Measurements from ENCODE around the gene GHR.

The GHR gene

DNA sequence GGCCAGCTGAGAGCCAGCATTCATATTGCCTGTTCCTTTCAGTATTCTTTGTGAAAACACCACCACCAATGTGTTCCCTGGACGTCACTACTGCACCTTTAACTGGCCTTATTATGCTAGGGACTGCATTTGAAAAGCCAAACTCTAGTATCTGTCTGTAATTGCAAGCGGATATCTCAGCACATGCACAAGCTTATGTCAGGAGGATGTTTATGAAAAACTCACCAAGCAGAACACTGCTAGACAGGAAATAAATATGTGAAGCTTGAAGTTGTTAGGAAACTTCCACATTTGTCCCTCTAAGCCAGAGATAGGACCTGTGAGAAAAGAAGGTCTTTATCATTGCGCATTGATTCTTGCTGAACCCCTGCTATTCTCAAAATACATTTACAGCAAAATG is 198.0 kb downstream of the GHR start:
- TF ChIP-seq NFIC (IDR thresholded peaks at IDR 0.05), result no peak

DNA sequence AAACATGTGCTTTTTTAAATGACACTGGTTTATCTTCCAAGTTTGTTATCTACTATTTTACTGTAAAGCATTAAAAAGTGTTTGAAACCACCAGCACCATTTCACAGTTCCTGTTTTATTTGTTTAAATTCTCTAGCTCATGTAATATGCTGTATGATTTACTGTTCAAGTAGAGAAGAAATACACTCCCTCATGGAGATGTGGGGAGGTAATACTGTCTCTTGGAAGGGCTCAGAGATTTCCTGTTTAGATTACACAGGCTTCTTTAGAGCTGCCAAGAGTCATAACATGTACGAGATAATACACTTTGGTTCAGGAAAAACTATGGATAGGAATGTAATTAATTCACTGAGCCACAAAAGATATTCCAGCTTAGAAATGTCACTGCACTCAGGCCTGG is 198.4 kb downstream of the GHR start:
- no peak for TF ChIP-seq CREB1 (IDR thresholded peaks at IDR 0.05; ENCODE audit: low read depth)
- no peak for TF ChIP-seq CEBPB (IDR thresholded peaks at IDR 0.05)
- TF ChIP-seq, protein P1, sequence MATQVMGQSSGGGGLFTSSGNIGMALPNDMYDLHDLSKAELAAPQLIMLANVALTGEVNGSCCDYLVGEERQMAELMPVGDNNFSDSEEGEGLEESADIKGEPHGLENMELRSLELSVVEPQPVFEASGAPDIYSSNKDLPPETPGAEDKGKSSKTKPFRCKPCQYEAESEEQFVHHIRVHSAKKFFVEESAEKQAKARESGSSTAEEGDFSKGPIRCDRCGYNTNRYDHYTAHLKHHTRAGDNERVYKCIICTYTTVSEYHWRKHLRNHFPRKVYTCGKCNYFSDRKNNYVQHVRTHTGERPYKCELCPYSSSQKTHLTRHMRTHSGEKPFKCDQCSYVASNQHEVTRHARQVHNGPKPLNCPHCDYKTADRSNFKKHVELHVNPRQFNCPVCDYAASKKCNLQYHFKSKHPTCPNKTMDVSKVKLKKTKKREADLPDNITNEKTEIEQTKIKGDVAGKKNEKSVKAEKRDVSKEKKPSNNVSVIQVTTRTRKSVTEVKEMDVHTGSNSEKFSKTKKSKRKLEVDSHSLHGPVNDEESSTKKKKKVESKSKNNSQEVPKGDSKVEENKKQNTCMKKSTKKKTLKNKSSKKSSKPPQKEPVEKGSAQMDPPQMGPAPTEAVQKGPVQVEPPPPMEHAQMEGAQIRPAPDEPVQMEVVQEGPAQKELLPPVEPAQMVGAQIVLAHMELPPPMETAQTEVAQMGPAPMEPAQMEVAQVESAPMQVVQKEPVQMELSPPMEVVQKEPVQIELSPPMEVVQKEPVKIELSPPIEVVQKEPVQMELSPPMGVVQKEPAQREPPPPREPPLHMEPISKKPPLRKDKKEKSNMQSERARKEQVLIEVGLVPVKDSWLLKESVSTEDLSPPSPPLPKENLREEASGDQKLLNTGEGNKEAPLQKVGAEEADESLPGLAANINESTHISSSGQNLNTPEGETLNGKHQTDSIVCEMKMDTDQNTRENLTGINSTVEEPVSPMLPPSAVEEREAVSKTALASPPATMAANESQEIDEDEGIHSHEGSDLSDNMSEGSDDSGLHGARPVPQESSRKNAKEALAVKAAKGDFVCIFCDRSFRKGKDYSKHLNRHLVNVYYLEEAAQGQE (IDR thresholded peaks at IDR 0.05; ENCODE audit: low read depth), result no peak
- TF ChIP-seq EP300 (IDR thresholded peaks at IDR 0.05; ENCODE audit: borderline replicate concordance), result no peak
- TF ChIP-seq, protein P2, sequence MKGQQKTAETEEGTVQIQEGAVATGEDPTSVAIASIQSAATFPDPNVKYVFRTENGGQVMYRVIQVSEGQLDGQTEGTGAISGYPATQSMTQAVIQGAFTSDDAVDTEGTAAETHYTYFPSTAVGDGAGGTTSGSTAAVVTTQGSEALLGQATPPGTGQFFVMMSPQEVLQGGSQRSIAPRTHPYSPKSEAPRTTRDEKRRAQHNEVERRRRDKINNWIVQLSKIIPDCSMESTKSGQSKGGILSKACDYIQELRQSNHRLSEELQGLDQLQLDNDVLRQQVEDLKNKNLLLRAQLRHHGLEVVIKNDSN (IDR thresholded peaks at IDR 0.05), result no peak
- TF ChIP-seq, protein P3, sequence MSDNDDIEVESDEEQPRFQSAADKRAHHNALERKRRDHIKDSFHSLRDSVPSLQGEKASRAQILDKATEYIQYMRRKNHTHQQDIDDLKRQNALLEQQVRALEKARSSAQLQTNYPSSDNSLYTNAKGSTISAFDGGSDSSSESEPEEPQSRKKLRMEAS (IDR thresholded peaks at IDR 0.05), result no peak
- TF ChIP-seq TAF1 (IDR thresholded peaks at IDR 0.05; ENCODE audit: low read depth), result no peak
- TF ChIP-seq RAD21 (IDR thresholded peaks at IDR 0.05; ENCODE audit: low read depth), result no peak
- no peak for TF ChIP-seq TEAD4 (IDR thresholded peaks at IDR 0.05)
- TF ChIP-seq TCF12 (IDR thresholded peaks at IDR 0.05; ENCODE audit: low read depth), result no peak
- TF ChIP-seq EGR1 (IDR thresholded peaks at IDR 0.05), result no peak
- no peak for TF ChIP-seq YY1 (IDR thresholded peaks at IDR 0.05; ENCODE audit: low read depth)

DNA sequence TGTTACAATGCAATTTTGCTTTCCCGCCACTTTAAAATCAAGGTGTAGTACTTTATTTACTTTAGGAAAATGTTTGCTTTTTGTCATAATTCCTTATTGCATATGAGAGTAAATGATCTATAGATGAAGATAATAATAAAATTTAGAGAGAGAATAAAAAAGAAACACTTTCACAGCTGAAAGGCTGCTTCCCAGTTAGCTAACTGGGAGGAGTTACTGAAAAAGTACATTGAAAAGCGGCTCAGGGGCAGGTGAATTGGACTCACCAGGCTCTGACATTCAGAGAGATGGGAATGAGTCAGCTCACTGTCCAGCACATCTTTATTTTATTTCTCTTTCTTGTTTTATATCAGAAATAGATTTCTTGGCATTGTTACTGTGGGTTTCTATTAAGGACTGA is 201.7 kb downstream of the GHR start:
- TF ChIP-seq, protein P3 (IDR thresholded peaks at IDR 0.05), result no peak
- TF ChIP-seq CREB1 (IDR thresholded peaks at IDR 0.05; ENCODE audit: low read depth) (no peak), RAD21 (IDR thresholded peaks at IDR 0.05; ENCODE audit: low read depth) (no peak), NFIC (IDR thresholded peaks at IDR 0.05) (no peak), EP300 (IDR thresholded peaks at IDR 0.05; ENCODE audit: borderline replicate concordance) (no peak), FOXM1 (IDR thresholded peaks at IDR 0.05; ENCODE audit: borderline replicate concordance, low read depth) (no peak)
- TF ChIP-seq, protein P1 (IDR thresholded peaks at IDR 0.05; ENCODE audit: low read depth), result no peak

DNA sequence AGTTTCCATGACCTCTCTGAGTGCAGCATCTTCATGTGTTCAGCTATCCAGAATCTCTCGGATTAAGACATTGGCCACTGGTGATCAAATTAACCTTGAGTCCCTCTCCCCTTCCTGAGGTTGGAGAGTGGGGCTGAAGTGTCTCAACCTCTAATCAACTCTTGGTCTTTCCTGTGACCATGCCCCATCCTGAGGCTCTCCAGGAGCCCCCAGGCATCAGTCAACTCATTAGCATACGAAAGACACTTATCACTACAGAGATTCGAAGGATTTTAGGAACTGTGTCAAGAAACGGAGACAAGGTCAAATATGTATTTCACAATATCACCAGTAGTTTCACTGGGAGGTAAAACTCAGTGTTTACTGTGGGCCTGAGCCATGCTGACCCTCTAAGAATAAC is 203.2 kb downstream of the GHR start:
- TF ChIP-seq TCF12 (IDR thresholded peaks at IDR 0.05; ENCODE audit: low read depth) (no peak), TEAD4 (IDR thresholded peaks at IDR 0.05) (no peak), TAF1 (IDR thresholded peaks at IDR 0.05; ENCODE audit: low read depth) (no peak), NFIC (IDR thresholded peaks at IDR 0.05) (no peak), YY1 (IDR thresholded peaks at IDR 0.05; ENCODE audit: low read depth) (no peak)

DNA sequence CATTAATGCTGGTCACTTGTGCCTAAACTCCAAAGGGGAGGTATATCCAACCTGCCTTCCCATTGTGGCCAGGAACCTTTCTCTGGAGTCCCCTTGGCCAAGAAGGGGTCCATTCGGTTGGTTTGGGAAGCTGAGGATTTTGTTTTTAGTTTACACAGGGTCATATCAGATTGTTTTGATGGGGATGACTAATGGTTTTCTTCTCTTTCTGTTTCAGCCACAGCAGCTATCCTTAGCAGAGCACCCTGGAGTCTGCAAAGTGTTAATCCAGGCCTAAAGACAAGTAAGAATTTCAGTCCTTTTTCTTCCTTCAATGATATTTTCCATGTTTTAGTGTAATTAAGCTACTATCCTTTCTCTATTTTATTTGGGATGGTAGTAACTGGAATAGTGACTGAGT is 205.6 kb downstream of the GHR start:
- TF ChIP-seq RAD21 (IDR thresholded peaks at IDR 0.05; ENCODE audit: low read depth) (no peak), EGR1 (IDR thresholded peaks at IDR 0.05) (no peak), FOXM1 (IDR thresholded peaks at IDR 0.05; ENCODE audit: borderline replicate concordance, low read depth) (no peak), ZBTB7A (IDR thresholded peaks at IDR 0.05; ENCODE audit: low read depth) (no peak), NFIC (IDR thresholded peaks at IDR 0.05) (no peak)
- TF ChIP-seq, protein P1 (IDR thresholded peaks at IDR 0.05; ENCODE audit: low read depth), result no peak
- TF ChIP-seq, protein P3 (IDR thresholded peaks at IDR 0.05), result no peak

DNA sequence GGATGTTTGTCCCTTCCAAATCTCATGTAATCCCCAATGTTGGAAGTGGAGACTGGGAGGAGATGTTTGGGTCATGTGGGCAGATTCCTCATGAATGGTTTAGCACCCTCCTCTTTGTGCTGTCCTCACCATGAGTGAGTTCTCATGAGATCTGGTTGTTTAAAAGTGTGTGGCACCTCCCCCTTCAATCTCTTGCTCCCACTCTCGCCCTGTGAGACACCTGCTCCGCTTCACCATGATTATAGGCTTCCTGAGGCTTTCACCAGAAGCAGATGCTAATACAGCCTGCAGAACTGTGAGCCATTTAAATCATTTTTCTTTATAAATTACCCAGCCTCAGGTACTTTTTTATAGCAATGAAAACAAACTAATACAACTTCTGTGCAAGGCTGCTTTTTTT is 206.0 kb downstream of the GHR start:
- TF ChIP-seq FOXM1 (IDR thresholded peaks at IDR 0.05; ENCODE audit: borderline replicate concordance, low read depth) (no peak), CREB1 (IDR thresholded peaks at IDR 0.05; ENCODE audit: low read depth) (no peak), EGR1 (IDR thresholded peaks at IDR 0.05) (no peak), CEBPB (IDR thresholded peaks at IDR 0.05) (no peak)
